HL-60 (cell line): ENCODE measurements around the gene DCC.
A peak's percentile ranks its signal among the peaks of the same experiment; 100 is the strongest.

ENCODE experiments used
- DNase-seq, 2 experiments: peaks; one replicate each; pipeline ENCODE4 v3.0.0-alpha.2; 2010 to 2020; ENCODE audit warnings: low read depth in 1 of 2, low spot score in 1 of 2
- H3K27ac ChIP-seq: fragments of 250-450 bp; sonication (Bioruptor Pico); replicated peaks from 2 replicates; pipeline ENCODE4 v1.5.1; 2020; ENCODE audit warnings: mild to moderate bottlenecking, moderate library complexity
- H3K27me3 ChIP-seq: fragments of 250-450 bp; sonication (Bioruptor Pico); 2 replicates; pipeline ENCODE4 v1.5.1; 2021; ENCODE audit warnings: mild to moderate bottlenecking, moderate library complexity; ENCODE audit not compliant: insufficient read depth, poor library complexity, severe bottlenecking
- H3K4me3 ChIP-seq: replicated peaks from 2 replicates; pipeline ENCODE4 v1.5.1; 2011; ENCODE audit warnings: mild to moderate bottlenecking, control low read depth, low read length; ENCODE audit not compliant: insufficient read depth
- CTCF ChIP-seq: IDR thresholded peaks from one replicate; pipeline ENCODE4 v1.5.1; 2011; ENCODE audit warnings: low read length, control low read depth, inconsistent platforms; ENCODE audit not compliant: insufficient read depth
- GABPA ChIP-seq: IDR thresholded peaks from 2 replicates; pipeline ENCODE4 v1.6.1; 2012; ENCODE audit warnings: low read depth
- POLR2AphosphoS5 ChIP-seq: IDR thresholded peaks from 2 replicates; pipeline ENCODE4 v1.6.1; 2012; ENCODE audit warnings: low read depth
- REST ChIP-seq: IDR thresholded peaks from 2 replicates; pipeline ENCODE4 v1.6.1; 2012; ENCODE audit warnings: low read depth; ENCODE audit not compliant: insufficient replicate concordance
- SPI1 ChIP-seq: IDR thresholded peaks from 2 replicates; pipeline ENCODE4 v1.6.1; 2012; ENCODE audit warnings: low read depth, mild to moderate bottlenecking, borderline replicate concordance

Gene DCC

GRCh38 chr18:52343731-52344340 lies 3.8 kb downstream of the DCC start:
- TF ChIP-seq CTCF = no peak
- no peak for TF ChIP-seq GABPA
- TF ChIP-seq REST = no peak
- no peak for TF ChIP-seq SPI1
- TF ChIP-seq POLR2AphosphoS5 = no peak
- H3K27me3 ChIP-seq = peaks cover 49% of the 10 kb centered on the region
- no peak overlapping the region for H3K4me3 ChIP-seq
- H3K27ac ChIP-seq = no peak overlapping the region
- DNase-seq = no peak

GRCh38 chr18:52344881-52345280 lies 4.9 kb downstream of the DCC start:
- no peak for TF ChIP-seq POLR2AphosphoS5
- H3K27me3 ChIP-seq = peaks cover 41% of the 10 kb centered on the region
- H3K4me3 ChIP-seq = no peak overlapping the region
- no peak overlapping the region for H3K27ac ChIP-seq
- no peak for DNase-seq

GRCh38 chr18:52345428-52345827 lies 5.4 kb downstream of the DCC start:
- no peak overlapping the region for H3K4me3 ChIP-seq
- no peak for TF ChIP-seq CTCF
- TF ChIP-seq REST = no peak
- TF ChIP-seq SPI1 = no peak
- no peak for TF ChIP-seq POLR2AphosphoS5
- no peak for TF ChIP-seq GABPA
- H3K27ac ChIP-seq = no peak overlapping the region
- DNase-seq = no peak
- H3K27me3 ChIP-seq = peaks cover 35% of the 10 kb centered on the region

GRCh38 chr18:52348209-52348608 lies 8.2 kb downstream of the DCC start:
- Histone ChIP-seq H3K27me3 (peaks cover 13% of the 10 kb centered on the region), H3K4me3 (no peak overlapping the region), H3K27ac (no peak overlapping the region)
- DNase-seq = peak; percentile 26 to 39
- TF ChIP-seq REST (no peak), CTCF (peak; percentile 11)
